Mucosa of stomach (tissue), 1 donor: ENCODE data around the gene GCKR.

ENCODE experiments used
- H3K27me3 ChIP-seq: one replicate; pipeline ENCODE4 v1.7.0; 2013; ENCODE audit warnings: mild to moderate bottlenecking, low read length; ENCODE audit not compliant: control insufficient read depth, insufficient read depth
- H3K36me3 ChIP-seq: one replicate; pipeline ENCODE4 v1.7.0; 2013; ENCODE audit warnings: low read length; ENCODE audit not compliant: control insufficient read depth, insufficient read depth
- H3K4me1 ChIP-seq: one replicate; pipeline ENCODE4 v1.7.0; 2013; ENCODE audit warnings: mild to moderate bottlenecking, low read length; ENCODE audit not compliant: control insufficient read depth, insufficient read depth
- H3K4me3 ChIP-seq: one replicate; pipeline ENCODE4 v1.7.0; 2013; ENCODE audit warnings: low read length
- H3K9ac ChIP-seq: one replicate; pipeline ENCODE4 v1.7.0; 2013; ENCODE audit warnings: mild to moderate bottlenecking, low read length, moderate library complexity
- H3K9me3 ChIP-seq: one replicate; pipeline ENCODE4 v1.7.0; 2013; ENCODE audit warnings: mild to moderate bottlenecking, low read length, moderate library complexity; ENCODE audit not compliant: control insufficient read depth
- donor health status: Pancreatic carcinoma.

Gene GCKR, protein sequence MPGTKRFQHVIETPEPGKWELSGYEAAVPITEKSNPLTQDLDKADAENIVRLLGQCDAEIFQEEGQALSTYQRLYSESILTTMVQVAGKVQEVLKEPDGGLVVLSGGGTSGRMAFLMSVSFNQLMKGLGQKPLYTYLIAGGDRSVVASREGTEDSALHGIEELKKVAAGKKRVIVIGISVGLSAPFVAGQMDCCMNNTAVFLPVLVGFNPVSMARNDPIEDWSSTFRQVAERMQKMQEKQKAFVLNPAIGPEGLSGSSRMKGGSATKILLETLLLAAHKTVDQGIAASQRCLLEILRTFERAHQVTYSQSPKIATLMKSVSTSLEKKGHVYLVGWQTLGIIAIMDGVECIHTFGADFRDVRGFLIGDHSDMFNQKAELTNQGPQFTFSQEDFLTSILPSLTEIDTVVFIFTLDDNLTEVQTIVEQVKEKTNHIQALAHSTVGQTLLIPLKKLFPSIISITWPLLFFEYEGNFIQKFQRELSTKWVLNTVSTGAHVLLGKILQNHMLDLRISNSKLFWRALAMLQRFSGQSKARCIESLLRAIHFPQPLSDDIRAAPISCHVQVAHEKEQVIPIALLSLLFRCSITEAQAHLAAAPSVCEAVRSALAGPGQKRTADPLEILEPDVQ

DNA sequence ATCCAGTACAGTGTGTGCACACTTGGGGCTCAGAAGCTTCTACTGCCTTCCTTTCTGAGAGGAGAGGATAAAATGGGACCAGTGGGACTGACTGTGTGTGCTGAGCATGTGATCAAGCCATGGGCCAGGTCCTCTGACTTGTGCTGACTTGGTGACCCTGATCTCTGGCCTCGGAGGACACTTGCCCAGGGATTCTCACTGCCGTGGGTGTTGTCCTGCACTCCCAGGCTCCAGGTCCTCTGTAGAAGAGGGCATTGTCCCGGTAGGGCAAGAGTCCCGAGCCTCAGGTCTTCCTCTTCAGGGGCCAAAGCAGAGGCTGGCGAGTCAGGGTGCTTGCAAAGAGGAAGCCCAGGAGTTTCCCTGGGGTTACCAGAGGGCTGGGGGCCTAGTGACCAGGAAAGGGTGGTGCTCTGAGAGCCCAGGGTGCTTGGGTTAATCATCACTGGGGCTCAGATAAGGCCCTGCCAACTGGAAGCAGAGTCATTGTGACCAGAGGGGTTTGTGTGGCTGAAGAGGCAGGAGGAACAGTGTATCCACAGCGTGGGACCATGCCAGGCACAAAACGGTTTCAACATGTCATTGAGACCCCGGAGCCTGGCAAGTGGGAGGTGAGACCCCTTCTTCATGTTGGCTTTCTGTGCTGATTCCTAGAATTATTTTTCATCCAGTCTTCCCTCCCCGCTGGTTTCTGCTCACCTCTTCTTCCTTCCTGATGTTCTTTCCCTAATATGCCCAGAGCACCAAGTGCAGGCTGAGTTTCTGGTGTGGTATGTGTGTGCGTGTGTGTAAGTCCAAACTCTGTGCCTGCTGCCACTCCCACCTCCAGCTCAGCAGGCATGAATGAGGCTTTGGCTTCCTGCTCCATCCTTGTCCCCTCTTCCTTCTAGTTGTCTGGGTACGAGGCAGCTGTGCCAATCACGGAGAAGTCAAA, at the start of gene GCKR:
TSS of gene GCKR (plus strand) at position 483 of the 931 bp plus-strand sequence. CDS start at position 549, 66 bp downstream.
- Histone ChIP-seq H3K36me3 (no peaks in the 10 kb centered on the region), H3K4me1 (peaks cover 31% of the 10 kb centered on the region), H3K4me3 (peak within 1 kb of the TSS; percentile 35), H3K27me3 (peaks cover 7% of the 10 kb centered on the region), H3K9ac (peak within 1 kb of the TSS; percentile 6), H3K9me3 (no peaks in the 10 kb centered on the region)

DNA sequence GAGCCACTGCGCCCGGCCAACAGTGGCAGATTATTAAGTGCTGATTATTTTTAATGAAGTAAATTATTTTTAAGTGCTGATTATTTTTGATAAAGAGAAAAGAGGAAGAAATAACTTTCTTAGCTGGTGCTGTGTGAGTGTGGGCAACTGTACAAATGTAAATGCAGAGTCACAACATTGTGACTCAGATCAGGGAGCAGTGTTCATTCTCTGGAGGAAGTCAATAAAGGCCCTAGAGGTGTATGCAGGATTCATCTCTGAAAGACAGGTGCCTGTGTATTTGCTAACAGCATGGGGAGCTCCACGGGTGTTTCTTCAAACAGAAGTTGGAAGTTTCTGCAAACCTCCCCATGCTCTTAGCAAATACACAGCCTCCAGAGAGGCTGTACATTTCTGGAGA, 48.3 kb upstream of the GCKR start:
- peaks cover 17% of the 10 kb centered on the region for H3K4me1 ChIP-seq
- no peaks in the 10 kb centered on the region for H3K36me3 ChIP-seq

DNA sequence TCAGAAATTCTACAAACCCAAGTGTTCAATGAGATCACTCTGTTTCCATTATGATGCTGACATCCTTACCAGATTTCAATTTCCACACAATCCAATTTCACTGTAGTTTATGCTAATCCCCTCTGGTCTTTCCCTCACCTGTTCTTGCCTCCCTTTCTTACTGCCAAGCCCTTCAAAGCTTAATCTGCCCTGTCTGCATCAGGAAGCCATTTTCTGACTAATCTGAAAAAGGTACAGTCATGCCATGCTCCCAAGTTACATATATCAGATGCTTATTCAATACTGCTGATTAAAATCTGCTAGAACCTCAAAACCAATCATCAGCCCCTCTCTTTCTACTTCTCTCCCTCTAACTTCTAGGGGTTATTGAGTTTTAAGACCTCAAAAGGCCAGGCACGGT, 45.5 kb upstream of the GCKR start:
- Histone ChIP-seq H3K4me3 (no peak overlapping the region), H3K4me1 (peaks cover 4% of the 10 kb centered on the region), H3K27me3 (no peaks in the 10 kb centered on the region), H3K36me3 (no peaks in the 10 kb centered on the region), H3K9ac (no peak overlapping the region), H3K9me3 (no peaks in the 10 kb centered on the region)

More for the DNA sequence above, 48.3 kb upstream of the GCKR start:
- Histone ChIP-seq H3K9me3 (no peaks in the 10 kb centered on the region), H3K9ac (no peak overlapping the region), H3K27me3 (no peaks in the 10 kb centered on the region), H3K4me3 (no peak overlapping the region)

DNA sequence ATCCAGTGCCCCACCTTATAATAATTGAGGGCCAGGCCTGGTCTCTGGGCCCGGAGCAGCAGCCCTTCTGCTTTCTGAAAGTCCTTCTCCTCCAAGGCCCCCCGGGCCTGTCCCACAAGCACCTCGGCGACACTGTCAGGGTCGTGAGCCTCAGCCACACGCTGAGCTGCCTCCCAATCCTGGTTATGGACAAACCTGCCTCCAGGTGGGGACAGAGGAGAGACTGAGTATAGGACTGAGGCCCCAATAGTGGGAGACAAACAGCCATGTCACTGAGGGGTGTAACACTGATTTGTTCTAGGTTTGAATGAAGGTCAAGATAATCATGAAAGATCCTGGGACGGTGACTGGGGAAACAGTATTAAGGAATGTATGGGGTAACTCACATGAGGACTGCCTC, 42.7 kb upstream of the GCKR start:
- no peaks in the 10 kb centered on the region for H3K4me1 ChIP-seq
- no peaks in the 10 kb centered on the region for H3K36me3 ChIP-seq
- H3K4me3 ChIP-seq: no peak overlapping the region
- no peaks in the 10 kb centered on the region for H3K9me3 ChIP-seq
- H3K9ac ChIP-seq: no peak overlapping the region
- no peaks in the 10 kb centered on the region for H3K27me3 ChIP-seq

DNA sequence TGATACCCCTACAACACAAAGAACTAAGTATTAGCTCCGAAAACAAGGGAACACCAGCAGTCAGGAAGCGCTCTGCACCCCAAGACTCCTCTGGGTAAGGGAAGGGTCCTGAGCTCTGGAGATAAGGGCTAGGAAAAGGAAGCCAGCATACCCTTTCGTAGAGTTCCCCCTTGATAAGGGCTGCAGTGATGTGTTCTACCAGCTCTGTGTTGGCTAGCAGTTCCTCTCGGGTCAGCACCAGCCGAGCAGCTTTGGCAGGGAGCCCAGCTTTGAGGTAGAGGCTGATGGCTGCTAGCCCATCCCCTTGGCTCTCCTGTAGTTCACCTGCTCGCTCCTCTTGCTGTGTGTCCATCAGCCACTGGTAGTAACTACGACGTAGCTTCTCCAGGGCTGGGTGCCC, 35.5 kb upstream of the GCKR start:
- Histone ChIP-seq H3K4me3 (no peak overlapping the region), H3K9ac (no peak overlapping the region), H3K27me3 (no peaks in the 10 kb centered on the region), H3K36me3 (no peaks in the 10 kb centered on the region), H3K9me3 (no peaks in the 10 kb centered on the region), H3K4me1 (no peaks in the 10 kb centered on the region)

DNA sequence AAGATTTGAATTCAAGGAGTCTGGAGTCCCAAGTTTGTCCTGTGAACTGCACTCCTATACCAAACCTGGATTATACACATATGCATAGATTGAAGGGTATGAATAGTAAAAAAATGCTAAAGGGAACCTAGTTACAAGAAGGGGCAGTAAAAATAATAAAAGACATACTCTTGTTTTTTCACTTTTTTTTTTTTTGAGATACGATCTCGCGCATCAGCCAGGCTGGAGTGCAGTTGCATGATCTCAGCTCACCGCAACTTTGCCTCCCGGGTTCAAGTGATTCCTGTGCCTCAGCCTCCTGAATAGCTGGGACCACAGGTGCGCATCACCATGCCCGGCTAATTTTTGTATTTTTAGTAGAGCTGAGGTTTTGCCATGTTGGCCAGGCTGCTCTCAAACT, 32.2 kb upstream of the GCKR start:
- Histone ChIP-seq H3K9me3 (no peaks in the 10 kb centered on the region), H3K36me3 (no peaks in the 10 kb centered on the region), H3K27me3 (no peaks in the 10 kb centered on the region), H3K9ac (no peak overlapping the region), H3K4me1 (no peaks in the 10 kb centered on the region), H3K4me3 (no peak overlapping the region)

DNA sequence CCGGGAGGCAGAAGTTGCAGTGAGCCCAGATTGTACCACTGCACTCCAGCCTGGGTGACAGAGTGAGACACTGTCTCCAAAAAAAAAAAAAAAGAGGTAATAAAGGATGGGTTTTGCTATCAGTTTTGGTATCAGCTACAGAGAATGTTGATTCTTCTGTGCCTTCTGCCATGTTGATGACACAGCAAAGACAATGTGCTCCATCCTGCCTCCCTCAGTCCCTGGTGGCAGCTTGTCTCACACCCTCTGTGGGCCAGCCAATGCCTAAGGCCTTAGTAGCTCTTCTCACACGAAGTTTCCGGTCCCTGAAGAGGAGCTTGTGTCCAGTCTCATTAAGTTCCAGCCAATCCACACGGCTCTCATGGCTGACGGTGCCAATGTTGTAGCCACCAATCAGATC, 24.7 kb upstream of the GCKR start:
- no peaks in the 10 kb centered on the region for H3K27me3 ChIP-seq
- H3K4me1 ChIP-seq: peaks cover 5% of the 10 kb centered on the region
- H3K9ac ChIP-seq: no peak overlapping the region
- H3K36me3 ChIP-seq: no peaks in the 10 kb centered on the region
- no peaks in the 10 kb centered on the region for H3K9me3 ChIP-seq
- no peak overlapping the region for H3K4me3 ChIP-seq

DNA sequence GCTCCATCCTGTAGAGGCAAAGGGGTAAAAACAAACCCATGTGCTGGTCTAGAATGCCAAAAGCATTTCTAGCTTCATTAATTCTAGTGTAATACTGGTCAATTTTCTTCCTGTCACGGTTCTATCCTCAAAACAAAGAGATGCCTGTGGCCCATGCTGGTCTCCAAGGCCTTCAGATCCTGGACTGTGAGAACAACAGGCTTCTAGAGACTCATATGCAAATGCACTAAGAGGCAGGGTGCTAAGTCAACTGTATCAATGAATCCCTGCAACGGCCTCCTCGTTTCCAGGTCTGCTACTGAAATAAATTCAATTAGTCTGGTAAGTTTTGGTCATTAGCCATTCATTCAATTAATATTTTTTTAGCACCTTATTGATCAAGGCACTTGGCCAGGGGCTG, 11.1 kb upstream of the GCKR start:
- Histone ChIP-seq H3K27me3 (no peaks in the 10 kb centered on the region), H3K9ac (no peak overlapping the region), H3K4me3 (no peak overlapping the region), H3K36me3 (no peaks in the 10 kb centered on the region), H3K9me3 (no peaks in the 10 kb centered on the region), H3K4me1 (peaks cover 5% of the 10 kb centered on the region)

DNA sequence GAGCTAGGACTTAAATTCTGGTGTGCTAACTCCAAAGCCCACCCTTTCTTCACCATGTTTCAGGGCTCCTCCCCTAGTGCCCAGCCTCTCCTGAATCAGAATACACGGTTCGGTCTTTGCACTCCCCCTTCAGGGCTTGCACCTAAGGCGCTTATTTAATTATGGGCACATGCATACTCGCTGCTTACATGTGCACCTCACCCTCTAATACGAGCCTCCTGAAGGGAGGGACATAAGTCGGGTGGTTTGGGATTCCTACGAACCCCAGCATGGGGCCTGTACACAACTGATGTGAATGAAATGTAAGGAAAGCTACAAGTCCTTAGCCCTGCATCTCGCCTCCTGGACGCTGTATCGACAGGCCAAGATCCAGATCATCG, 7.5 kb upstream of the GCKR start:
- Histone ChIP-seq H3K27me3 (no peaks in the 10 kb centered on the region), H3K4me1 (peaks cover 5% of the 10 kb centered on the region)

DNA sequence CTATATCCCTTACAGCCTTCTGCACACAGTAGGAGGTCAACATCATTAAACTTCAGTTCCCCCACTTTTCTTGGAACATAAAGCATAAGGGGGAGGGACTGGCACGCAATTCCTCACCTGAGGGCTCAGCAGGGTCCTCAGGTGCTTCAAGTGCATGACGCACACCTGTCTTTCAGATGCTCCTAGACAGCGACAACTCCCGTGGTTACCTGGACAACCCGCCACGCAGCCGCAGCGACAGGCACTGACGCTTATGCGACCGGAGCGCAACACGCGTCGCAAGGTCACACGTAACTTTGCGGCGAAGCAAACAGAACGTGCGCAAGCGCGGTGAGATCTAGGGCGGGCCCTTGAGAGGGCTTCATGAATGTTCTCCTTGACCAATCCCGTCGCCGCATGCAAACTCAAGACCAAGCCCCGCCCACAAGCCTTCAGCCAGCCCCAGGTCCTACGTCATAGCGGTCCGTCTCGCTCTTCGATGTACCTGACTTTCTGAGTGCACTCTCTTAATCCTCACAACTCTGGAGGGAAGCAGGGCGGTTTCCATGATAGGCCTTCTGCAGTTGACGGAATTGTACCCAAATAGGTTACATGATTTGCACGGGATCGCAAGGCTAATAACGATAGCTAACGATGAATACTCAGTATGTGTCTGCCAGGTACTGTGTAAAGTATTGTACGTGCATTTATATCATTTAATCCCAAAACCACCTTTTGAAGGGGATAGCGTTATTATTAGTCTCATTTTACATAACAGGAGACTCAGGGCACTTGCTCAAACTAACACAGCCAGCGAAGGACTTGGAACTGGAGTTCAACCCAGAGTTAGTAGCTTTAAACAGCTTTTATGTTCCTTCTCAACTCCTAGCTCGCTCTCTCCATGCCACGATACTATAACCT, 6.9 kb upstream of the GCKR start, which contains the start of gene IFT172:
TSS of gene IFT172 (minus strand) at position 246 of the 900 bp plus-strand sequence. CDS start at position 156, 90 bp downstream.
- H3K4me3 ChIP-seq: peak within 1 kb of the TSS; percentile 40
- peak within 1 kb of the TSS; percentile 38 for H3K9ac ChIP-seq
- peaks cover 10% of the 10 kb centered on the region for H3K4me1 ChIP-seq
- peaks cover 6% of the 10 kb centered on the region for H3K27me3 ChIP-seq
- no peaks in the 10 kb centered on the region for H3K9me3 ChIP-seq
- no peaks in the 10 kb centered on the region for H3K36me3 ChIP-seq

More for the DNA sequence above, 7.5 kb upstream of the GCKR start:
- H3K9ac ChIP-seq: peak overlapping the region; percentile 38
- peak overlapping the region; percentile 40 for H3K4me3 ChIP-seq
- no peaks in the 10 kb centered on the region for H3K9me3 ChIP-seq
- no peaks in the 10 kb centered on the region for H3K36me3 ChIP-seq

DNA sequence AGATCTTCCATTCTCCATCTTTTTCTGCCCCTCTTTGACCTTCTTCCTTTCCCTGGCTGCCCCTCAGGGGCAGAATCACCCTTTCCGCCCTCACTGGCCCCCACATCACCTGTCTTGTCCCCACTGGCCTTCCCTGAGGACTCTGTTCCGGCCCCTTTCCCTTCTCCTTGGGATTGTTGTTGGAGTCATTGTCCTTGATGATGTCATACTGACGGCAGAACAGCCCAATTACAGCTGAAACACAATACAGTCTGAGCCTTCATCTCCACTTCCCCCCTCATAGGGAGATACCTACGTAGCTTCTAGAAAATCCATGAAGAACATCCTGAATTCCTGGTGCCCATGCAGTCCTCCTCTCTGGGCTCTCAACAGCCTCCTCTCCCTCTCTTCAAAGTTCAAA, 4.1 kb upstream of the GCKR start:
- H3K9ac ChIP-seq: no peak overlapping the region
- peaks cover 29% of the 10 kb centered on the region for H3K4me1 ChIP-seq

More for the DNA sequence above, 4.1 kb upstream of the GCKR start:
- H3K9me3 ChIP-seq: no peaks in the 10 kb centered on the region
- H3K36me3 ChIP-seq: no peaks in the 10 kb centered on the region
- no peak overlapping the region for H3K4me3 ChIP-seq
- H3K27me3 ChIP-seq: peaks cover 7% of the 10 kb centered on the region
